ENCODE data around the gene GPRIN3.

Gene GPRIN3

DNA sequence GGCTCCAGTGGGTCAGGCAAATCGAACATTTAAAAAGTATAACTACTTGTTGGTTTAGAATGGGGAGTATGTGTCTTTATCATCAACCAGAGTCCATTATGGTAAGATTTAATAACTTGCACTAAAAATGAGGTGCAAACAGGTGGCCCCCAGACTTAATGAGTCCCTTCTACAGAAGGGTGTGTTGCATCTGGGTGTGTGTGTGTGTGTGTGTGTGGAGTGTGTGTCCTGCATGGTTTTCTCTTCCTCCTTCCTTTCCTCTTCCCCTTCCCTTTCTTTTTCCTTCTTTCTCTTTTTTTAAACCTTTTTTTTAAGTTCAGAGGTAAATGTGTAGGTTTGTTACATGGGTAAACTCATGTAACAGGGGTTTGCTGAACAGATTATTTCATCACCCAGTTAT, 53.7 kb downstream of the GPRIN3 start:
- Histone ChIP-seq H3K27ac (ENCODE audit: insufficient read depth, low read depth, low read length, poor library complexity, severe bottlenecking) (no peak overlapping the region), H3K27me3 (ENCODE audit: control insufficient read depth, insufficient read depth, low read length, poor library complexity, severe bottlenecking) (no peaks in the 10 kb centered on the region), H3K9me3 (ENCODE audit: control insufficient read depth, low read length) (no peaks in the 10 kb centered on the region), H3K4me3 (ENCODE audit: insufficient read depth, low read depth, low read length) (no peak overlapping the region), H3K4me1 (ENCODE audit: control insufficient read depth, insufficient read depth, low read length) (no peaks in the 10 kb centered on the region), H3K36me3 (ENCODE audit: control insufficient read depth, insufficient read depth, low read length) (no peaks in the 10 kb centered on the region)
- 83% methylated on average over 1 of the region's 1 CpG; no CpG with 5 or more reads in 1 of the 2 experiments for WGBS, 2 experiments

DNA sequence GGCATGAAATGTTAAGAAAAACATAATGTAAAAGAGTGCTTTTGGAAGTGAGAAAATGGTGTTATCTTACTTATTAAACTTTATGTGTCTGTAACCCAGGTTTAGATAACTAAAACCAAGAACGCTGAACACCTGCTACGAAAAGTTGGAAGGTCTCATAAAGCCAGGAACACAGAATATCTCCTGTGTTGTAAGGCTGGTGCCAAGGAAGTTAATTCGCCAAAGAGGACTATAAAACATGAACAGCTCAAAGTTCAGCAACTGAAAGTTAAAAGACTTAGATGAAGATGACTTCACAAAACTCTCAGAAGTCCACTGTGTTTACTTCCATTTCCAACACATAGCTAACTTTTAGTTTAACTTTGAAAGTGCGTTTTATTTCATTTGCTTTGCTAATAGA, 54.3 kb downstream of the GPRIN3 start:
- H3K27me3 ChIP-seq (ENCODE audit: control insufficient read depth, insufficient read depth, low read length, poor library complexity, severe bottlenecking) = no peaks in the 10 kb centered on the region
- H3K27ac ChIP-seq (ENCODE audit: insufficient read depth, low read depth, low read length, poor library complexity, severe bottlenecking) = no peak overlapping the region
- 93 to 96% methylated on average over 4 of the region's 4 CpGs for WGBS, 2 experiments
- no peaks in the 10 kb centered on the region for H3K4me1 ChIP-seq (ENCODE audit: control insufficient read depth, insufficient read depth, low read length)
- H3K36me3 ChIP-seq (ENCODE audit: control insufficient read depth, insufficient read depth, low read length) = no peaks in the 10 kb centered on the region
- H3K4me3 ChIP-seq (ENCODE audit: insufficient read depth, low read depth, low read length) = no peak overlapping the region
- H3K9me3 ChIP-seq (ENCODE audit: control insufficient read depth, low read length) = no peaks in the 10 kb centered on the region

DNA sequence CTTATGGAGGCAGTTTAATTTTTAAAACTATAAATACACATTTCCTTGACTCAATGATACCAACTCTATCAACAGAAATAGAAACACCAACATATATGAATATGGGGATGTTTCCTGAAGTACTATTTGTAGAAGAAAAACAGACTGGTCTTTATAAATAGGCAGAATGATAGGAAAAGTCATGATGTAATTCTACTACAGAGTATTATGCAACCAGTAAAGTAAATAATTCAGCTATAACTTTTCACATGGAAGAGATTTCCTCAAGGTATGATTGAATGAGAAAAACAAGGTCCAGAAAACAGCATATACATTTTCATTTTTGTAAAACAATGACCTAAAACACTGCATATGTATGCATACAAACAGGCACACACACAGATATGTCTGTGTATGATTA, 56.2 kb downstream of the GPRIN3 start:
- Histone ChIP-seq H3K36me3 (ENCODE audit: control insufficient read depth, insufficient read depth, low read length) (no peaks in the 10 kb centered on the region), H3K9me3 (ENCODE audit: control insufficient read depth, low read length) (no peaks in the 10 kb centered on the region), H3K4me1 (ENCODE audit: control insufficient read depth, insufficient read depth, low read length) (no peaks in the 10 kb centered on the region), H3K4me3 (ENCODE audit: insufficient read depth, low read depth, low read length) (no peak overlapping the region), H3K27ac (ENCODE audit: insufficient read depth, low read depth, low read length, poor library complexity, severe bottlenecking) (no peak overlapping the region), H3K27me3 (ENCODE audit: control insufficient read depth, insufficient read depth, low read length, poor library complexity, severe bottlenecking) (no peaks in the 10 kb centered on the region)

DNA sequence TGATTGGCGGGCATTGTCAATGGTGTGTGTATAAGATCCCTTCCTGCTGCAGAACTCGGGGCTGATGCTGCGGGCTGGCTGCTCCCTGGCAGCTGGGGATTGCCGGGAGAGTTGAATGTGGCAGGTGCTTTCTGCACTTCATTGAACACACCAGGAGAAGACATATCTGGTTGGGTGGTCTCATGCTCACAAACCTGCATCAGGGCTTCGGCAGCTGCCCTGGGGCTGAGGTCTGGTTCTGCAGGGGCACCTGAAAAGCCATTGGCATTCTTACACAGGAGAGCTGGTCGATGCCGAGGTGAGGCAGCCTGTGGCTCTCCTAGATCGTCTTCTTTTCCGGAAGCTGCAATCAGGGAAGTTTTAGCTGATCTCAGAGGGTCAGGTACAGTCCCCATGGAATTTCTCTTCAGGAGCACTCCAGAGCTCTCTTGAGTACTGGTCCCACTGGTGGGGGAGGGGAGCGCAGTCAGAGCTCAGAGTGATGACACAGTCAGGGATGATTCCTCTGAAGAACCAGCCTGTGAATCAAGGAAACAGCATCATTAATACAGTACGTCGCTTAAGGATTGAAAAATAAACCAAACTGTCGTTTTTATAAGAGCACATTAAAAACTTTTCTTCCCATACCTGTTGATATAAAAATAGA, 57.8 kb downstream of the GPRIN3 start:
- Histone ChIP-seq H3K27ac (ENCODE audit: insufficient read depth, low read depth, low read length, poor library complexity, severe bottlenecking) (no peak overlapping the region), H3K27me3 (ENCODE audit: control insufficient read depth, insufficient read depth, low read length, poor library complexity, severe bottlenecking) (no peaks in the 10 kb centered on the region), H3K9me3 (ENCODE audit: control insufficient read depth, low read length) (no peaks in the 10 kb centered on the region), H3K36me3 (ENCODE audit: control insufficient read depth, insufficient read depth, low read length) (no peaks in the 10 kb centered on the region), H3K4me1 (ENCODE audit: control insufficient read depth, insufficient read depth, low read length) (no peaks in the 10 kb centered on the region), H3K4me3 (ENCODE audit: insufficient read depth, low read depth, low read length) (no peak overlapping the region)
- WGBS, 2 experiments = 95 to 96% methylated on average over 12 to 13 of the region's 13 CpGs

DNA sequence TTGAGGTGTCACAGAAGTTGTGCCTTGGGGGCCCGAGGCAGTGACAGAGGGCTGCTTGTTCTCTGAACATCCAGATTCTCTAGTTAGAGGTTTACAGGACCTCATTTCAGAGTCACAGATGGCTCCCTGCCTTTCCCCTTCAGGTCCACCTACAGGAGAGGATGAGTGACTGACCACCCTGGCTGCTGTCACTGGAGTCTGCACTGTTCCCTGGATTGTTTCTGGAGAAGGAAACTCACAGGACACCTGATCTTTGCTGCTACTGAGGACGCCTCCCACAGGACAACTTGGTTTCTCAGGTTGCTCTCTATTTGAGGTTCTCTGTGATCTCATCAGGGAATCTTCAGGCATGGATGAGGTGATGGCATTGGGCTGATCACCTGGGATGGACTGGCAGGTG, 58.3 kb downstream of the GPRIN3 start:
- 88 to 94% methylated on average over 2 of the region's 2 CpGs for WGBS, 2 experiments
- H3K36me3 ChIP-seq (ENCODE audit: control insufficient read depth, insufficient read depth, low read length) = no peaks in the 10 kb centered on the region
- no peak overlapping the region for H3K4me3 ChIP-seq (ENCODE audit: insufficient read depth, low read depth, low read length)
- H3K9me3 ChIP-seq (ENCODE audit: control insufficient read depth, low read length) = no peaks in the 10 kb centered on the region
- H3K27me3 ChIP-seq (ENCODE audit: control insufficient read depth, insufficient read depth, low read length, poor library complexity, severe bottlenecking) = no peaks in the 10 kb centered on the region
- H3K27ac ChIP-seq (ENCODE audit: insufficient read depth, low read depth, low read length, poor library complexity, severe bottlenecking) = no peak overlapping the region
- no peaks in the 10 kb centered on the region for H3K4me1 ChIP-seq (ENCODE audit: control insufficient read depth, insufficient read depth, low read length)

DNA sequence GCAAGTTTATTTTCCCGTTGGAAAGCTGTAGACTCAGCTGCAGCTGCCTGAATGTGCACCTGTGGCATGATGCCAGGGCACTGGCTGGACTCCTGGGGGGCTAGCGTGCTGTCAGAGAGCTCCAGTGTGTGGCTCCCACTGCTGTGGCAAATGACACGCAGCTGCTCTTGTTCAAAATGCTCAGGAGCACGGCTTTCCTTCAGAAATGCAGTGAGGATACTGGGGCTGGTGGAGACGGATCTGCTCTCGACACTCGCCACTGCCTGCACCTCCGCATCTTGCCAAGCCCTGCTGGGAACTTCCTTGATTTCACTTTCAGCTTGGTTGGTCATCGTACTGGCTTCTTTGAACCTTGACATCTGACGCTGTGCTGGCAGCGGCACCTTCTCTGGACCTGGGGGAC, 58.7 kb downstream of the GPRIN3 start:
- no peak overlapping the region for H3K4me3 ChIP-seq (ENCODE audit: insufficient read depth, low read depth, low read length)
- H3K9me3 ChIP-seq (ENCODE audit: control insufficient read depth, low read length) = no peaks in the 10 kb centered on the region
- H3K27ac ChIP-seq (ENCODE audit: insufficient read depth, low read depth, low read length, poor library complexity, severe bottlenecking) = no peak overlapping the region
- whole genome bisulfite sequencing, 2 experiments = 93 to 96% methylated on average over 11 of the region's 11 CpGs
- H3K36me3 ChIP-seq (ENCODE audit: control insufficient read depth, insufficient read depth, low read length) = no peaks in the 10 kb centered on the region
- no peaks in the 10 kb centered on the region for H3K4me1 ChIP-seq (ENCODE audit: control insufficient read depth, insufficient read depth, low read length)
- no peaks in the 10 kb centered on the region for H3K27me3 ChIP-seq (ENCODE audit: control insufficient read depth, insufficient read depth, low read length, poor library complexity, severe bottlenecking)

DNA sequence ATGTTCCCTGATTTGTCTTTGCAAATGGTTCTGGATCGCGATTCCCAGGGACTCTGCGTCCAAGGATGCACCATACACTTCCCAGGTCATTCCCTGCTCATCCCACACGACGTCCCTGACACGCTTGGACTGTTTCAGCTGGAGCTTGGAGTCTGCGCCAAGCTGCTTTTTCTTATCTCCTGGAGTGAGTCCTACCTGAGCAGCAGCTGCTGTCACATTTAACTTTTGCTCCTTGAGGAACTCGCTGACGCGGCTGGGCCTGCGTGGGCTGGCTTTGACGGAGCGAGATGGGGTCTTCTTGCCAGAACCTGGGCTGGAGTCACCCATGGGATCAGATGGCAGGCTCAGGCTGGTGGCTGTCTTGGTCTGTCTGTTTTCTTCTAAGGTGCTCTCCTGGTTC, 59.6 kb downstream of the GPRIN3 start:
- WGBS, 2 experiments = 96% methylated on average over 13 of the region's 13 CpGs
- H3K9me3 ChIP-seq (ENCODE audit: control insufficient read depth, low read length) = no peaks in the 10 kb centered on the region
- no peaks in the 10 kb centered on the region for H3K4me1 ChIP-seq (ENCODE audit: control insufficient read depth, insufficient read depth, low read length)
- no peaks in the 10 kb centered on the region for H3K36me3 ChIP-seq (ENCODE audit: control insufficient read depth, insufficient read depth, low read length)
- no peak overlapping the region for H3K27ac ChIP-seq (ENCODE audit: insufficient read depth, low read depth, low read length, poor library complexity, severe bottlenecking)
- H3K27me3 ChIP-seq (ENCODE audit: control insufficient read depth, insufficient read depth, low read length, poor library complexity, severe bottlenecking) = no peaks in the 10 kb centered on the region
- H3K4me3 ChIP-seq (ENCODE audit: insufficient read depth, low read depth, low read length) = no peak overlapping the region

DNA sequence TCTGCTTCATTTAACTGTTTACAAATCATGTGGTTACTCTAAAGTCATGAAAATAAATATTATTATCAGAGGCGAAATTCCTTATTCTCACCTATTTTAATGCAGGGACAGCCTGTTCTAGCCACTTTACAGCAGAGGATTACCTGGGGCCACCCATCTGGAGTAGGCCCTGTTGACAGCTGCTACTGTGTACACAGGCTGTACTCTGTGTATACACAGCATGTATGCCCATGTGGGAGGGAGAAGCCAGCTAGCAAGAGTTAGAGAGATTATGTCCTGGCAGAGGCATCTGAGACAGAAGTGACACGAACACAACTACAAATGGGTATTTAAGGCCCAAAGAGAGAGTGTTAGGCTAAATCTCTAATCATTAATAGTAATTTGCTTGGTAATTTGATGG, 62.1 kb downstream of the GPRIN3 start:
- Histone ChIP-seq H3K9me3 (ENCODE audit: control insufficient read depth, low read length) (no peaks in the 10 kb centered on the region), H3K27me3 (ENCODE audit: control insufficient read depth, insufficient read depth, low read length, poor library complexity, severe bottlenecking) (no peaks in the 10 kb centered on the region), H3K36me3 (ENCODE audit: control insufficient read depth, insufficient read depth, low read length) (no peaks in the 10 kb centered on the region), H3K4me3 (ENCODE audit: insufficient read depth, low read depth, low read length) (no peak overlapping the region), H3K27ac (ENCODE audit: insufficient read depth, low read depth, low read length, poor library complexity, severe bottlenecking) (no peak overlapping the region), H3K4me1 (ENCODE audit: control insufficient read depth, insufficient read depth, low read length) (no peaks in the 10 kb centered on the region)
- 85 to 95% methylated on average over 2 of the region's 2 CpGs for whole genome bisulfite sequencing, 2 experiments

DNA sequence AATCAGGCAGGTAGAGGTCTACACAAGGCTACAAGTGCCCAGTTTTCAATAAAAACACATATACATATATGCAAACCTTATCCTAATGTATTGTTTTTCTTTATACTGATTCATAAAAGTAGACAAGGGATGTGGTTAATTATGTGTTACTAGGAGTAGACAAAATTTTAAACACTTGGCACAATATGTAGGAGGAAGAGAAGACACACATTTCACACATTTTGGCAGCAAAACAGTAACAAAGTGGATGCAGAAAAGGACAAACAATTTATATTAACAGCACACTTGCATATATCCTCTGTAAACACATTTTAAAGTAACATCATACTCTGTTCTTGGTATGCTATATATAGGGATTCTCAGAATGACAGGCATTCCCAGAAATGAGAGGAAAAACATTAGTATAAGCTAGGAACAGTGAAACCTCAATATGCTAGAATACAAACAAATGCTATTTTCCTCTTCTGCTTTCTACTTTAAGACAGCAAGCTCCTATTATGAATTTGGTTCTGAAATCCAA, 63.8 kb downstream of the GPRIN3 start:
- Histone ChIP-seq H3K4me1 (ENCODE audit: control insufficient read depth, insufficient read depth, low read length) (no peaks in the 10 kb centered on the region), H3K36me3 (ENCODE audit: control insufficient read depth, insufficient read depth, low read length) (no peaks in the 10 kb centered on the region), H3K9me3 (ENCODE audit: control insufficient read depth, low read length) (no peaks in the 10 kb centered on the region)

DNA sequence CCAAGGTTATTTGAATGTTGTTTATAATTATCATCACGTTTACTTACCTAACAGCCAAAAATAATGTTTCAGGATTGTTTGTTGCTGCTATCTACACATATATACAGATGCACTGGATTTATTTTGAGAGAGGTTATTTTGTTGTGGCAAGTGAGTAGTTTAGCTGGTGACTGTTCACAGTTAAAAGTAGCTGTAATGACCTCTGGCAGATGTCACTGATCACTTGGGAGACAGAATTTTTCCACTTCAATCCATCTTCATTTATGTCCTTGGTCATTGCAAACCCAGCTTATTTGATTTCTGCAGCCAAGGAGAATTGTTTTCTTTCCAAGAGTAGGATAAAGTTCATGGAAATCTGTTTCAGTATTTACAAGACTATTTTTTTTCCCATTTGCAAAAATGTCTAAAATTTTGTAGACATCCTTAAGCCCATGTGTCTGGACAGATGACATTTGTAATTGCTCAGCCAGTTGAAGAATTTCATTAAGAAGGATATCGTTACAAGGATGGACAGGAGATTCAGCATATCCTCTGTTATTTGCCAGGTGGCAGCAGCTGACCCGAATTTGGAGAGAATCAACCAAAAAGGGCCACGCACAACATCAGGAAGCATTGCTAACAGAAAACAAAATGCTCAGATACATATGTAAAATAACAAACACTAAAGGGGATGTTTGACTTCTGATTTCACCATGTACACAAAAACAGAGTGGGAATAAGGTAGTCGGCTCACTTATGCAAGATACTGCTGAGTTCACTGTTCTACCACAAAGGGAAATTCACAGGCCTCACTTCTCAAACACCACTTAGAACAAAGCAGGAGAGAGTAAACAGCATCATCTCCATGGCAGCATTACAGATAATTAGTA, 64.5 kb downstream of the GPRIN3 start:
- H3K27me3 ChIP-seq (ENCODE audit: control insufficient read depth, insufficient read depth, low read length, poor library complexity, severe bottlenecking) = no peaks in the 10 kb centered on the region
- no peak overlapping the region for H3K4me3 ChIP-seq (ENCODE audit: insufficient read depth, low read depth, low read length)
- H3K27ac ChIP-seq (ENCODE audit: insufficient read depth, low read depth, low read length, poor library complexity, severe bottlenecking) = no peak overlapping the region
- no peaks in the 10 kb centered on the region for H3K36me3 ChIP-seq (ENCODE audit: control insufficient read depth, insufficient read depth, low read length)
- H3K4me1 ChIP-seq (ENCODE audit: control insufficient read depth, insufficient read depth, low read length) = no peaks in the 10 kb centered on the region
- no peaks in the 10 kb centered on the region for H3K9me3 ChIP-seq (ENCODE audit: control insufficient read depth, low read length)
- WGBS, 2 experiments = 80 to 92% methylated on average over 4 to 5 of the region's 5 CpGs

More for the DNA sequence above, 63.8 kb downstream of the GPRIN3 start:
- H3K4me3 ChIP-seq (ENCODE audit: insufficient read depth, low read depth, low read length) = no peak overlapping the region
- H3K27me3 ChIP-seq (ENCODE audit: control insufficient read depth, insufficient read depth, low read length, poor library complexity, severe bottlenecking) = no peaks in the 10 kb centered on the region
- H3K27ac ChIP-seq (ENCODE audit: insufficient read depth, low read depth, low read length, poor library complexity, severe bottlenecking) = no peak overlapping the region

Data from ectodermal cell (in vitro differentiated cells).